Ureter (tissue), 1 donor: ENCODE results near the gene LRRC8A. TPM values are rescaled to one million over a fixed set of nuclear protein-coding genes. Genes with fewer than 3 reads are reported as not detected.
A peak's percentile ranks its signal among the peaks of the same experiment; 100 is the strongest.
"Not testable (repeated sequence)": the region's sequence is repeated elsewhere in the genome, so short reads cannot be mapped to it uniquely, and the experiment has no call there.

Experiments used
- DNase-seq: peaks from one replicate; pipeline ENCODE4 v3.0.0-alpha.2; 2020; ENCODE audit warnings: low spot score
- total RNA-seq: library from RNA; stranded (reverse); gene quantifications from one replicate; pipeline ENCODE4 v1.2.4, GENCODE V29; 2023
- donor health status: DM: yes; HTN: yes; CAD: no.

Gene LRRC8A
- total RNA-seq, 1 donor from 2014 or later: 37.1 TPM

- no peak for DNase-seq
These were observed 38.6 kb downstream of the LRRC8A start, which contains the start of gene PHYHD1 for GRCh38 chr9:128920381-128921058. TSS of gene PHYHD1 (plus strand) at chr9:128920982. CDS start at chr9:128922324, 1,342 bp downstream.

- DNase-seq: peak; percentile 66
These were observed 40.2 kb downstream of the LRRC8A start for GRCh38 chr9:128921881-128922763.

GRCh38 chr9:128923493-128923883 lies 41.6 kb downstream of the LRRC8A start:
- DNase-seq: no peak

- no peak for DNase-seq
These were observed 45.9 kb downstream of the LRRC8A start for GRCh38 chr9:128927731-128928411.

- no peak for DNase-seq
These were observed 46.7 kb downstream of the LRRC8A start for GRCh38 chr9:128928624-128929023.

GRCh38 chr9:128929560-128929959 lies 47.6 kb downstream of the LRRC8A start:
- DNase-seq: no peak

- DNase-seq: no peak
These were observed 51.8 kb downstream of the LRRC8A start for GRCh38 chr9:128933731-128934130.

GRCh38 chr9:128936171-128936865 lies 54.4 kb downstream of the LRRC8A start:
- DNase-seq: no peak

GRCh38 chr9:128937310-128938165 lies 55.6 kb downstream of the LRRC8A start:
- no peak for DNase-seq

- DNase-seq: no peak
These were observed 58.5 kb downstream of the LRRC8A start for GRCh38 chr9:128940271-128940921.

- no peak for DNase-seq
These were observed 59.2 kb downstream of the LRRC8A start for GRCh38 chr9:128940946-128941755.

GRCh38 chr9:128943832-128944620 lies 62.1 kb downstream of the LRRC8A start:
- no peak for DNase-seq

- not testable (repeated sequence) for DNase-seq
These were observed 63.0 kb downstream of the LRRC8A start for GRCh38 chr9:128944966-128945365.

GRCh38 chr9:128945798-128946501 lies 64.0 kb downstream of the LRRC8A start:
- DNase-seq: no peak

- no peak for DNase-seq
These were observed 64.8 kb downstream of the LRRC8A start for GRCh38 chr9:128946571-128947276.

- no peak for DNase-seq
These were observed 65.3 kb downstream of the LRRC8A start for GRCh38 chr9:128947277-128947526.

GRCh38 chr9:128947527-128948301 lies 65.8 kb downstream of the LRRC8A start, which contains the start of the genes DOLK and NUP188:
TSS of gene DOLK (minus strand) at chr9:128947603. CDS start at chr9:128947303, 300 bp downstream.
TSS of gene NUP188 (plus strand) at chr9:128947699. CDS start at chr9:128947720, 21 bp downstream.
- peak; percentile 98 for DNase-seq
